ENCODE results near the gene ASTL. TPM values are rescaled to one million over a fixed set of nuclear protein-coding genes. Genes with fewer than 3 reads are reported as not detected.

The ASTL gene
- total RNA-seq, 4 donors from 2014 or later = 0.84 to 3.3 TPM; not detected in 2

DNA sequence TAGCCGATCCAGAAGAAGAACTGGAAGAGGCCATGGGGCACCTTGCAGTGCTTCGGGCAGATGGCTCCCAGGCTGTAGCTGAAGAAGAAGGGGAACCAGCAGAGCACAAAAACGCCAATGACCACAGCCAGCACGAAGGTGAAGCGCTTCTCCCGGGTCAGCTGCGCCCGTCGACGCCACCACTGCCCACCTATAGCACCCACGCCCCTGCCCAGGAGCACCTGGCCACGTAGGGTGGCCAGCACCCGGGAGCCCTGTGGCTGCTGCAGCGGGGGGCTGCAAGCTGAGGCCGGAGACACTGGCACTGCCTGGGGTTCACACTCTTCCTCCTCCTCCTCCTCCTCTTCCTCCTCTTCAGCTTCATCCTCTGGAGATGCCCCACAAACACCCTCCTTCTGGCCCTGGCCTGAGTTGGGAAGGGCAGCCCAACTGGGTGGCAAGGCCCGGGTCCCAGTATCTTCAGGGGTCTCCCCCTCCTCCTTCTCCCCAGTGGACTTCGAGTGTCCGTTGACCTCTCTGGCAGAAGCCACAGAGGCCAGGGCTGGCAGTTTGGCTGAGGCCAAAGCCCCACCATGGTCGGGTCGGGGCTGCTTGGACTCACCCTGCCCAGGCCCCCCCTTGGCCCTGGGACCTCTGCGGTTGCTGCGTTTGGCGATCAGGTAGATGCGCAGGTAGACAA is 23.3 kb downstream of the ASTL start:
- DNase-seq (ENCODE audit: low spot score) (no peak), ATAC-seq (ENCODE audit: low FRiP score) (no peak)
- TF ChIP-seq, protein P1, sequence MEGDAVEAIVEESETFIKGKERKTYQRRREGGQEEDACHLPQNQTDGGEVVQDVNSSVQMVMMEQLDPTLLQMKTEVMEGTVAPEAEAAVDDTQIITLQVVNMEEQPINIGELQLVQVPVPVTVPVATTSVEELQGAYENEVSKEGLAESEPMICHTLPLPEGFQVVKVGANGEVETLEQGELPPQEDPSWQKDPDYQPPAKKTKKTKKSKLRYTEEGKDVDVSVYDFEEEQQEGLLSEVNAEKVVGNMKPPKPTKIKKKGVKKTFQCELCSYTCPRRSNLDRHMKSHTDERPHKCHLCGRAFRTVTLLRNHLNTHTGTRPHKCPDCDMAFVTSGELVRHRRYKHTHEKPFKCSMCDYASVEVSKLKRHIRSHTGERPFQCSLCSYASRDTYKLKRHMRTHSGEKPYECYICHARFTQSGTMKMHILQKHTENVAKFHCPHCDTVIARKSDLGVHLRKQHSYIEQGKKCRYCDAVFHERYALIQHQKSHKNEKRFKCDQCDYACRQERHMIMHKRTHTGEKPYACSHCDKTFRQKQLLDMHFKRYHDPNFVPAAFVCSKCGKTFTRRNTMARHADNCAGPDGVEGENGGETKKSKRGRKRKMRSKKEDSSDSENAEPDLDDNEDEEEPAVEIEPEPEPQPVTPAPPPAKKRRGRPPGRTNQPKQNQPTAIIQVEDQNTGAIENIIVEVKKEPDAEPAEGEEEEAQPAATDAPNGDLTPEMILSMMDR (IDR thresholded peaks at IDR 0.05) = no peak

DNA sequence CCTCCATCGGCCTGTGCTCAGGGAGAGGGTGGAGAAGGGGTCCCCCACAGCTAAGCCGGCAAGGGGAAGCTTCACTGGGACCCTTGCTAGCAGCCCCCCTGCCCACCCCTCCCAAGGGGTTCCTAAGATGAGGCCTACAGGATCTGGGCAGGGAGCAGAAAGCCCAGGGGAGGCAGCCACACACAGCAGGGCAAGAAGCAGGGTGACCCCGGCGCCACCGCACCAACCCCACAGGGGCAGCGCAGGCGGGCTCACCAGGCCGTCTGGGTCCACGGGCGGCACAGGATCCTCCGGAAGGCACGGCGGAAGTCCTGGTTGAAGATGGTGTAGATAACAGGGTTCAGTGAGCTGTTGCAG is 23.8 kb downstream of the ASTL start:
- ATAC-seq (ENCODE audit: low FRiP score) (no peak), DNase-seq (ENCODE audit: low spot score) (no peak)
- TF ChIP-seq, protein P1 (IDR thresholded peaks at IDR 0.05) = no peak

DNA sequence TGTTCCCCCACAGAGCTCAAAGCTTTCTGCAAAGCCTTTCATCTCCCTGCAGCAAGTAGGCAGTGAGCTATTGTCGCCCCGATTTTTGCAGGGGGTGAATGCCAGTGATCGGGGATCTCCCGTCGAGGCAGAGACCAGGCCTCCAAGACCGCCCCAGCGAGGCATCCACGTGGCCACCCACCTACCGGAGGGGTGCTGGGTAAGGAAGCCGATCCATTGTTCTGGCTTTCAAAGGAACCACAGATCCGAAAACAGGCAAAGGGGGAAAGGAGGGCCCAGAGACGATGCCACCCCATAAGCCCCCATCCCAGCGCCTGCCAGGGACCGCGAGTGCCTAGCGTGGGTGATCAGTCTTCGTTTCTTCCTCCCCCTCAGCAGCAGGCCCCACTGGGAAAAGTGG is 24.4 kb downstream of the ASTL start:
- ATAC-seq (ENCODE audit: low FRiP score) = no peak
- TF ChIP-seq, protein P1 (IDR thresholded peaks at IDR 0.05) = no peak
- no peak for DNase-seq (ENCODE audit: low spot score)

DNA sequence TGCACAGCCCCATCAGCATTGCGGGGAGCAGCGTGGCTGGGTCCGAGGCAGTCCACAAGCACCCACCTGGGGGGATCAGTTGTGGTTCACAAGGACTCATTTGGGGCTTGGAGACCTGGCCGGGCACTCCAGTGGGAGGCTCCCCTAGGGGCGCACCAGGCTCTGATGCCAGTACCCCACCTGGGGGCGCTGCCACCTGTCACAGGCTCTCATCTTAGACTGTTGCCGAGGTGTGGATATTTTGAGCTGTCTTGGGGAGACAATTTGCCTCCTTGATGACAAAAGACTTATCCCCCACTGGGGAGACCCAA is 25.0 kb downstream of the ASTL start:
- TF ChIP-seq, protein P1 (IDR thresholded peaks at IDR 0.05) = no peak
- ATAC-seq (ENCODE audit: low FRiP score) (no peak), DNase-seq (ENCODE audit: low spot score) (no peak)

DNA sequence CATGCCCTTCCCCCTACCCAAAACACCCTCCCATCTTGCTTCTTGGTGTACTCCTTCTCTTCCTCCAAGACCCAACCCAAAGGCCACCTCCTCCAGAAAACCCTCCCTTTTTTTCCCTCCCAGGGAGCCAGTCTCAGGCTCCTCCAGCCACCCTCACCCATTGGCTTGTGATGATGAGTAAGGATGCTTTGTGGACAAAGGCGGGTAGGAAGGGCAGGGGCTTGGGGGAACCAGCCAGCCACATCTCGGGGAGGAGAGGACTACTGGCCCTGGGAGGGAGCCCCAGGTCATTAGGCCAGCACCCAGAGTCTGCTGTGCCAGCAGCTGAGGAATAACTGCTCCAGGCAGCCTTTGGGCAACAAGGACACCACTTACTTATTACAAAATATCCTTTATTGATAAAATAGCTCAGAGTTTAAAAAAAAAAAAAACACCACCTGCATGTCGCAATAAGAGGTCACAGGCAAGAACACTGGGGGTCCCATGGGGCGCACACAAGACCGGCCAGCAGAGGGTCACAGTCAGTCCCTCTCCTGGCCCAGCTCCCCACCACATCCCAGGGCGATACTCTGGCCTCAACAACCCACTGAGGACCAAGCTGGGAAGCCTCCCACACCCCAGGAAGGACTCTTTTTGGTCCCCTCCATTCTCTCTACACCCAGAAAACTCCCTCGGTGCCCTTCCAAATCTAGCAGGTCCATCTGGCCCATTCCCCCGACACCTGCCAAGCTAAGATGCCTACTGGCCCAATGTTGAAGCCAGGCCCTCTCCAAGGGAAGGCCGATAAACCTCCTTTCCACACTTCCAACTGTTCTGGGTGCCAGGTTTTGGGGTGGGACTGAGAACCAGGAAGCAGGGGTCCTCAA is 25.6 kb downstream of the ASTL start:
- DNase-seq (ENCODE audit: low spot score) = no peak
- no peak for ATAC-seq (ENCODE audit: low FRiP score)
- TF ChIP-seq, protein P1 (IDR thresholded peaks at IDR 0.05) = no peak

DNA sequence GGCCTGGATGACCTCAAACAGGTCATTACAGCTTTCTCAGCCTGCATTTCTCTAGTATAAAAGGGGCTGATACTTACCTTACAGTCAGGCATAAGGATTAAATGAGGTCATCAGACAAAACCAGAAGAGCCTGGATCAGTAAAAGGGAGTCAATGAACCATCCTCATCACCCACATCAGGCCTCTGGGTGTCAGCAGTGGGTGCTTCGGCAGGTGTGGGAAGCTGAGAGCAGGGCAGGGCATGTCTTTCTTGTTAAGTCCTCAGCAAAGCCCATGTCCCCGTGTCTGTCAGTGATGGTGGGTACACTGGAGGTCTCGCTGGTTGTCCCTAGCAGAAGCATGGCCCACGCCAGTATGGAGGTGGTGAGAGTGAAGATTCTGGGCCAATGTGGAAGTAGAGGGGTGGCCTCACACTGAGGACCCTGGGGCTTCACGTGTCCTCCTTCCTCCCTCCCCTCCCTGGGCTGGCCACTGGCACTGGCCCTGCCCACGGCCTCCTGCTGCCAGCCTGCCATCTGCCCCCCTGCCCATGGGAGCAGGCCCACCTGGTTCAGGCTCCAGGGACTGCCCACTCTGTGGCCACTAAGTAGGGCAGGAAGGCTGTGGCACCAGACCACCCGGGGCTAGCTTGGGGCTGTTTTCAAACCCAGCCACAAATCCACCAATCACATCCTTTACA is 26.3 kb downstream of the ASTL start:
- ATAC-seq (ENCODE audit: low FRiP score) (no peak), DNase-seq (ENCODE audit: low spot score) (no peak)
- TF ChIP-seq, protein P1 (IDR thresholded peaks at IDR 0.05) = no peak
